ENCODE data around the gene HNF4A. TPM values are rescaled to one million over a fixed set of nuclear protein-coding genes. Genes with fewer than 3 reads are reported as not detected.
A peak's percentile ranks its signal among the peaks of the same experiment; 100 is the strongest.

The HNF4A gene
- total RNA-seq, 1 donor = not detected

DNA sequence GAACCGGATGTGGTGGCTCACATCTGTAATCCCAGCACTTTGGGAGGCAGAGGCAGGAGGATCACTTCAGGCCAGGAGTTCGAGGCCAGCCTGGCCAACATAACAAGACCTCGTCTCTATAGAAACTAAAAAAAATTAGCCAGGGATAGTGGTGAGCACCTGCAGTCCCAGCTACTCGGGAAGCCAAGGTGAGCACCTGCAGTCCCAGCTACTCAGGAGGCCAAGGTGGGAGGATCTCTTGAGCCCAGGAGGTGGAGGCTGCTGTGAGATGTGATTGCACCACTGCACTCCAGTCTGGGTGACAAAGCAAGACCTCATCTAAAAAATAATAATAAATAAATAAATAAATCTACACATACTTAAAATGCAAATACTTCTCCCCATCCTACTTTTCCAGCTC lies 65.0 kb downstream of the HNF4A start:
- no peaks in the 10 kb centered on the region for H3K36me3 ChIP-seq (ENCODE audit: insufficient read depth, low read length)
- H2AFZ ChIP-seq (ENCODE audit: low read length) = no peak overlapping the region
- H3K4me1 ChIP-seq (ENCODE audit: insufficient read depth, low read length) = no peaks in the 10 kb centered on the region
- H3K79me2 ChIP-seq (ENCODE audit: insufficient read depth, low read length) = no peaks in the 10 kb centered on the region
- no peak overlapping the region for H3K4me3 ChIP-seq (ENCODE audit: insufficient read depth, low read length)
- no peak overlapping the region for H3K4me2 ChIP-seq (ENCODE audit: insufficient read depth, low read length)
- no peaks in the 10 kb centered on the region for H4K20me1 ChIP-seq (ENCODE audit: insufficient read depth, low read length)
- H3K27ac ChIP-seq (ENCODE audit: low read depth, low read length) = no peak overlapping the region
- peaks cover 30% of the 10 kb centered on the region for H3K27me3 ChIP-seq (ENCODE audit: insufficient read depth, low read length)
- DNase-seq (ENCODE audit: insufficient read length, low spot score, missing footprints) = no peak
- TF ChIP-seq, protein P1, sequence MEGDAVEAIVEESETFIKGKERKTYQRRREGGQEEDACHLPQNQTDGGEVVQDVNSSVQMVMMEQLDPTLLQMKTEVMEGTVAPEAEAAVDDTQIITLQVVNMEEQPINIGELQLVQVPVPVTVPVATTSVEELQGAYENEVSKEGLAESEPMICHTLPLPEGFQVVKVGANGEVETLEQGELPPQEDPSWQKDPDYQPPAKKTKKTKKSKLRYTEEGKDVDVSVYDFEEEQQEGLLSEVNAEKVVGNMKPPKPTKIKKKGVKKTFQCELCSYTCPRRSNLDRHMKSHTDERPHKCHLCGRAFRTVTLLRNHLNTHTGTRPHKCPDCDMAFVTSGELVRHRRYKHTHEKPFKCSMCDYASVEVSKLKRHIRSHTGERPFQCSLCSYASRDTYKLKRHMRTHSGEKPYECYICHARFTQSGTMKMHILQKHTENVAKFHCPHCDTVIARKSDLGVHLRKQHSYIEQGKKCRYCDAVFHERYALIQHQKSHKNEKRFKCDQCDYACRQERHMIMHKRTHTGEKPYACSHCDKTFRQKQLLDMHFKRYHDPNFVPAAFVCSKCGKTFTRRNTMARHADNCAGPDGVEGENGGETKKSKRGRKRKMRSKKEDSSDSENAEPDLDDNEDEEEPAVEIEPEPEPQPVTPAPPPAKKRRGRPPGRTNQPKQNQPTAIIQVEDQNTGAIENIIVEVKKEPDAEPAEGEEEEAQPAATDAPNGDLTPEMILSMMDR (IDR thresholded peaks at IDR 0.05; ENCODE audit: extremely low read depth, low read depth, low read length) = no peak
- no peaks in the 10 kb centered on the region for H3K9me3 ChIP-seq (ENCODE audit: low read depth, low read length)

DNA sequence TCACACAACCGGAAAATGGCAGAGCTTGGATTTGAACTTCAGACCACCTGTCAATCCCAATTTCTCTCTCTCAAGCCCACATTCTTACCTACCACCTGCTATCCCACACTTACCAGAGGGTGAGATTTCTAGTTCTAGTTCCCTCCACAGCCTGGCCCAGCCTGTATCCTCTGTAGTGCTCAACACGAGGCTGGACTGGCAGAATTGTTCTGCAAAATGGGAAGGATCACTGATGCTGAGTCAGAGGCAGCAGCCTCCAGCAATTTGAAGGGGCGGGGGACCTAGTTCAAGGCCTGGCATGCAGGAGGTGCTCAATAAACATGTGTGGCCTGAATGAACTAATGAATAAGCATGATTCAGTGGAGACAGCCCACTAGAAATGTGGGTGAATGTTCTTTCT lies 66.6 kb downstream of the HNF4A start:
- Histone ChIP-seq H3K79me2 (ENCODE audit: insufficient read depth, low read length) (no peaks in the 10 kb centered on the region), H3K27me3 (ENCODE audit: insufficient read depth, low read length) (peaks cover 20% of the 10 kb centered on the region), H3K4me3 (ENCODE audit: insufficient read depth, low read length) (no peak overlapping the region), H3K27ac (ENCODE audit: low read depth, low read length) (no peak overlapping the region), H2AFZ (ENCODE audit: low read length) (peak overlapping the region; percentile 39), H3K4me1 (ENCODE audit: insufficient read depth, low read length) (no peaks in the 10 kb centered on the region), H4K20me1 (ENCODE audit: insufficient read depth, low read length) (no peaks in the 10 kb centered on the region), H3K36me3 (ENCODE audit: insufficient read depth, low read length) (no peaks in the 10 kb centered on the region), H3K4me2 (ENCODE audit: insufficient read depth, low read length) (no peak overlapping the region), H3K9me3 (ENCODE audit: low read depth, low read length) (no peaks in the 10 kb centered on the region)
- TF ChIP-seq, protein P1 (IDR thresholded peaks at IDR 0.05; ENCODE audit: extremely low read depth, low read depth, low read length) = no peak
- DNase-seq (ENCODE audit: insufficient read length, low spot score, missing footprints) = peak; percentile 87

DNA sequence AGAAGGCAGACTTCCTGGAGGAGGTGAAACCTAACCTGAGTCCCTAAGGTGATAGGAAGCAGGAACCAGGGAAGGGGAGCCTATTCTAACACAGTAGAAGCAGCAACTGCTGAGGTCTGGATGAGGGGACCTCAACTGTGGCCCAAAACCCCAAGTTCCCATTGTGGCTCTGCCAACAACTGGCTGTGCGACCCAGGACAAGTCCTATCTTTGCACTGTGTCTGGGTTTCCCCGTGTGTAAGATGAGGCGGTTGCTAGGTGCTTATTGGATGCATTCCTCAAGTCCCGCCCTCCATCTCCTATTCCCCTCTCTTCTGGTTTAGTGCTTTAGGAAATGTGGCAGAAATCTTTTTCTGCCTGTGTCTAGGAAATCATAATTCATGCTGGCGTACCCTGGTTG lies 68.0 kb downstream of the HNF4A start:
- no peak for DNase-seq (ENCODE audit: insufficient read length, low spot score, missing footprints)
- H2AFZ ChIP-seq (ENCODE audit: low read length) = no peak overlapping the region
- peaks cover 16% of the 10 kb centered on the region for H3K27me3 ChIP-seq (ENCODE audit: insufficient read depth, low read length)
- no peak overlapping the region for H3K27ac ChIP-seq (ENCODE audit: low read depth, low read length)
- H3K4me2 ChIP-seq (ENCODE audit: insufficient read depth, low read length) = no peak overlapping the region
- no peaks in the 10 kb centered on the region for H3K36me3 ChIP-seq (ENCODE audit: insufficient read depth, low read length)
- TF ChIP-seq, protein P1 (IDR thresholded peaks at IDR 0.05; ENCODE audit: extremely low read depth, low read depth, low read length) = no peak
- H4K20me1 ChIP-seq (ENCODE audit: insufficient read depth, low read length) = no peaks in the 10 kb centered on the region
- H3K4me1 ChIP-seq (ENCODE audit: insufficient read depth, low read length) = no peaks in the 10 kb centered on the region
- no peaks in the 10 kb centered on the region for H3K9me3 ChIP-seq (ENCODE audit: low read depth, low read length)
- H3K79me2 ChIP-seq (ENCODE audit: insufficient read depth, low read length) = no peaks in the 10 kb centered on the region
- no peak overlapping the region for H3K4me3 ChIP-seq (ENCODE audit: insufficient read depth, low read length)

DNA sequence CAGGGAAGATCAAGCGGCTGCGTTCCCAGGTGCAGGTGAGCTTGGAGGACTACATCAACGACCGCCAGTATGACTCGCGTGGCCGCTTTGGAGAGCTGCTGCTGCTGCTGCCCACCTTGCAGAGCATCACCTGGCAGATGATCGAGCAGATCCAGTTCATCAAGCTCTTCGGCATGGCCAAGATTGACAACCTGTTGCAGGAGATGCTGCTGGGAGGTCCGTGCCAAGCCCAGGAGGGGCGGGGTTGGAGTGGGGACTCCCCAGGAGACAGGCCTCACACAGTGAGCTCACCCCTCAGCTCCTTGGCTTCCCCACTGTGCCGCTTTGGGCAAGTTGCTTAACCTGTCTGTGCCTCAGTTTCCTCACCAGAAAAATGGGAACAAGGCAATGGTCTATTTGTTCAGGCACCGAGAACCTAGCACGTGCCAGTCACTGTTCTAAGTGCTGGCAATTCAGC lies 68.6 kb downstream of the HNF4A start:
- Histone ChIP-seq H3K27ac (ENCODE audit: low read depth, low read length) (no peak overlapping the region), H3K36me3 (ENCODE audit: insufficient read depth, low read length) (no peaks in the 10 kb centered on the region), H2AFZ (ENCODE audit: low read length) (no peak overlapping the region), H3K27me3 (ENCODE audit: insufficient read depth, low read length) (peaks cover 16% of the 10 kb centered on the region), H3K4me1 (ENCODE audit: insufficient read depth, low read length) (no peaks in the 10 kb centered on the region), H3K79me2 (ENCODE audit: insufficient read depth, low read length) (no peaks in the 10 kb centered on the region), H4K20me1 (ENCODE audit: insufficient read depth, low read length) (no peaks in the 10 kb centered on the region), H3K4me2 (ENCODE audit: insufficient read depth, low read length) (no peak overlapping the region), H3K4me3 (ENCODE audit: insufficient read depth, low read length) (no peak overlapping the region), H3K9me3 (ENCODE audit: low read depth, low read length) (no peaks in the 10 kb centered on the region)
- no peak for DNase-seq (ENCODE audit: insufficient read length, low spot score, missing footprints)
- TF ChIP-seq, protein P1 (IDR thresholded peaks at IDR 0.05; ENCODE audit: extremely low read depth, low read depth, low read length) = no peak
